OCI-LY3 (cell line): ENCODE data around the gene MDM1.

ENCODE experiments used
- H2AFZ ChIP-seq: fragments of 200-600, 300-600 bp; shearing (Covaris generic); 2 replicates; pipeline ENCODE4 v1.6.0; 2014; ENCODE audit warnings: antibody characterized with exemption, low read depth, low read length
- H3K27ac ChIP-seq: fragments of 200-600, 300-600 bp; sonication (generic); 2 replicates; pipeline ENCODE4 v1.5.1; 2014; ENCODE audit warnings: mild to moderate bottlenecking, low read length, moderate library complexity, mixed read lengths
- H3K27me3 ChIP-seq: fragments of 200-600, 300-600 bp; sonication (generic); 2 replicates; pipeline ENCODE4 v1.6.1; 2014; ENCODE audit warnings: low read depth, low read length, mixed read lengths
- H3K36me3 ChIP-seq: fragments of 200-600, 300-600 bp; sonication (generic); replicated peaks from 2 replicates; pipeline ENCODE3; 2014; ENCODE audit warnings: low read depth, low read length, mixed read lengths
- H3K4me1 ChIP-seq: fragments of 300-600, 200-600 bp; sonication (generic); 2 replicates; pipeline ENCODE4 v1.6.1; 2014; ENCODE audit warnings: low read length, mixed read lengths
- H3K4me2 ChIP-seq: fragments of 200-600, 300-600 bp; sonication (generic); 2 replicates; pipeline ENCODE4 v1.6.1; 2014; ENCODE audit warnings: low read length, mixed read lengths
- H3K4me3 ChIP-seq: fragments of 300-600, 200-600 bp; sonication (generic); 2 replicates; pipeline ENCODE4 v1.5.1; 2014; ENCODE audit warnings: antibody characterized with exemption, mild to moderate bottlenecking, low read length, moderate library complexity
- H3K79me2 ChIP-seq: fragments of 300-600, 200-600 bp; shearing (Covaris generic); 2 replicates; pipeline ENCODE4 v1.6.1; 2014; ENCODE audit warnings: mild to moderate bottlenecking, low read length, mixed read lengths
- H3K9ac ChIP-seq: fragments of 300-600, 200-600 bp; shearing (Covaris generic); 2 replicates; pipeline ENCODE4 v1.6.0; 2014; ENCODE audit warnings: mild to moderate bottlenecking, low read length, moderate library complexity
- H3K9me3 ChIP-seq: fragments of 200-600, 300-600 bp; shearing (Covaris generic); 2 replicates; pipeline ENCODE4 v1.6.1; 2014; ENCODE audit warnings: low read length, mixed read lengths; ENCODE audit not compliant: insufficient read depth
- H4K20me1 ChIP-seq: fragments of 200-600, 300-600 bp; sonication (generic); 2 replicates; pipeline ENCODE4 v1.6.1; 2016; ENCODE audit warnings: low read length, mixed read lengths; ENCODE audit not compliant: insufficient read depth
- EZH2phosphoT487 ChIP-seq: fragments of 200-600 bp; shearing (Covaris generic); IDR thresholded peaks from 2 replicates; pipeline ENCODE4 v1.6.1; 2018; ENCODE audit warnings: antibody characterized with exemption, mixed run types, low read depth
- TF ChIP-seq, protein P1 (sequence below): fragments of 200-600, 300-600 bp; sonication (generic); IDR thresholded peaks from 2 replicates; pipeline ENCODE4 v1.5.1; 2014; ENCODE audit warnings: antibody characterized with exemption, low read length, low read depth

The MDM1 gene, protein sequence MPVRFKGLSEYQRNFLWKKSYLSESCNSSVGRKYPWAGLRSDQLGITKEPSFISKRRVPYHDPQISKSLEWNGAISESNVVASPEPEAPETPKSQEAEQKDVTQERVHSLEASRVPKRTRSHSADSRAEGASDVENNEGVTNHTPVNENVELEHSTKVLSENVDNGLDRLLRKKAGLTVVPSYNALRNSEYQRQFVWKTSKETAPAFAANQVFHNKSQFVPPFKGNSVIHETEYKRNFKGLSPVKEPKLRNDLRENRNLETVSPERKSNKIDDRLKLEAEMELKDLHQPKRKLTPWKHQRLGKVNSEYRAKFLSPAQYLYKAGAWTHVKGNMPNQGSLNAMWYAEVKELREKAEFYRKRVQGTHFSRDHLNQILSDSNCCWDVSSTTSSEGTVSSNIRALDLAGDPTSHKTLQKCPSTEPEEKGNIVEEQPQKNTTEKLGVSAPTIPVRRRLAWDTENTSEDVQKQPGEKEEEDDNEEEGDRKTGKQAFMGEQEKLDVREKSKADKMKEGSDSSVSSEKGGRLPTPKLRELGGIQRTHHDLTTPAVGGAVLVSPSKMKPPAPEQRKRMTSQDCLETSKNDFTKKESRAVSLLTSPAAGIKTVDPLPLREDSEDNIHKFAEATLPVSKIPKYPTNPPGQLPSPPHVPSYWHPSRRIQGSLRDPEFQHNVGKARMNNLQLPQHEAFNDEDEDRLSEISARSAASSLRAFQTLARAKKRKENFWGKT

DNA sequence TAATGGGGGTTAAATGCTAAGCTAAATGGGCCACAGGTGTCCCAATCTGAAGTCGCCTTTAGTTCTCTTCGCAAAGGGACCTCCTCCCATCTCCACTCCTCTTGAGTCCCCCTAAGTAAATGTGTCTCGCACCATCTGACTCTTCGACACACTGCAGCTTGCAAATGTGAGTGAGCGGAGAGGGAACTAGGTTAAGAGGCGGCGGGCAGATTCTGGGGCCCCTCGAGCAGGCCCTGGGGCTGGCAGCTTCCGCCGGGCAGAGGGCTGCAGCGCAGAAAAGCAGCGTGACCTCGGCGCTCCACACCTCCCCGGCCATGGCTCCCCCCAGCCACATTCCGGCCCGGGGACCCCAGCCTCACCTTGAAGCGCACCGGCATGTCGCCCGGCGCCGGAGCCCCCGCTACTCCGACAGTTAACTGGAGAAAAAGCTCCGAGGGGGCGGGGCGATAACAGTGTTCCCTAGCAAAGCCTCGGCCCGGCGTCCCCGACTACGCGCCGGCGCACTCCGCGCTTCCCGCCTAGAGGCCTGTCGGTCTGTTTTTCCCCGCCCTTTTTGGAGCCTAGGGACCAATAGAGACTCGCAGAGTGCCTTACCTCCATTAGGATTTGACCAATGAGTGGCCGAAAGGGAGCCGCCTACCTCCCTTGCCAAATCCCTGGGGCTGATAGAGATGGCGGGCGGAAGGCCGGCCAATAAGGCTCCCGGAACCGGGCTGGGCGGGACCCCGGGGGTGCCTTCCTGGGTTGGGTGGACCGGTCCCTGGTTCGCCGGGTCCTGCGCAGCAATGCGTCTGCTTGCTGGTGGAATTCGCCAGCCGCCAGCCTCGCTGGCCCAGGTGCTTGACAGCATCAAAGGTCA is at the start of gene MDM1:
Gene MDM1 (minus strand): TSS at position 494 of the 859 bp plus-strand sequence. CDS start 117 bp downstream, at position 377.
- no peak for TF ChIP-seq EZH2phosphoT487
- TF ChIP-seq, protein P1, sequence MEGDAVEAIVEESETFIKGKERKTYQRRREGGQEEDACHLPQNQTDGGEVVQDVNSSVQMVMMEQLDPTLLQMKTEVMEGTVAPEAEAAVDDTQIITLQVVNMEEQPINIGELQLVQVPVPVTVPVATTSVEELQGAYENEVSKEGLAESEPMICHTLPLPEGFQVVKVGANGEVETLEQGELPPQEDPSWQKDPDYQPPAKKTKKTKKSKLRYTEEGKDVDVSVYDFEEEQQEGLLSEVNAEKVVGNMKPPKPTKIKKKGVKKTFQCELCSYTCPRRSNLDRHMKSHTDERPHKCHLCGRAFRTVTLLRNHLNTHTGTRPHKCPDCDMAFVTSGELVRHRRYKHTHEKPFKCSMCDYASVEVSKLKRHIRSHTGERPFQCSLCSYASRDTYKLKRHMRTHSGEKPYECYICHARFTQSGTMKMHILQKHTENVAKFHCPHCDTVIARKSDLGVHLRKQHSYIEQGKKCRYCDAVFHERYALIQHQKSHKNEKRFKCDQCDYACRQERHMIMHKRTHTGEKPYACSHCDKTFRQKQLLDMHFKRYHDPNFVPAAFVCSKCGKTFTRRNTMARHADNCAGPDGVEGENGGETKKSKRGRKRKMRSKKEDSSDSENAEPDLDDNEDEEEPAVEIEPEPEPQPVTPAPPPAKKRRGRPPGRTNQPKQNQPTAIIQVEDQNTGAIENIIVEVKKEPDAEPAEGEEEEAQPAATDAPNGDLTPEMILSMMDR: no peak
- Histone ChIP-seq H3K4me2 (peak within 1 kb of the TSS; percentile 95), H4K20me1 (no peaks in the 10 kb centered on the region), H3K4me1 (peaks cover 8% of the 10 kb centered on the region; the same call in 1 of the 2 replicates), H3K9me3 (no peaks in the 10 kb centered on the region), H3K9ac (peak within 1 kb of the TSS; percentile 76), H3K27me3 (peaks cover 12% of the 10 kb centered on the region; the same call in 1 of the 2 replicates), H2AFZ (peak within 1 kb of the TSS; percentile 100), H3K36me3 (peaks cover 3% of the 10 kb centered on the region), H3K79me2 (peaks cover 3% of the 10 kb centered on the region; the same call in 1 of the 2 replicates), H3K4me3 (peak within 1 kb of the TSS; percentile 92), H3K27ac (no peak within 1 kb of the TSS)

- no peak for TF ChIP-seq EZH2phosphoT487
- TF ChIP-seq, protein P1: no peak
- Histone ChIP-seq H3K79me2 (no peaks in the 10 kb centered on the region), H3K36me3 (no peaks in the 10 kb centered on the region), H3K27me3 (peaks cover 15% of the 10 kb centered on the region), H2AFZ (no peak overlapping the region), H3K4me1 (no peaks in the 10 kb centered on the region), H4K20me1 (no peaks in the 10 kb centered on the region), H3K9me3 (no peaks in the 10 kb centered on the region), H3K9ac (no peak overlapping the region), H3K27ac (no peak overlapping the region), H3K4me3 (no peak overlapping the region), H3K4me2 (no peak overlapping the region)
Observed at GRCh38 chr12:68381476-68382219, 49.5 kb upstream of the MDM1 start.

GRCh38 chr12:68378872-68379606 is 46.9 kb upstream of the MDM1 start:
- Histone ChIP-seq H3K27me3 (peaks cover 5% of the 10 kb centered on the region; the same call in 1 of the 2 replicates), H3K79me2 (no peaks in the 10 kb centered on the region), H2AFZ (no peak overlapping the region), H3K4me2 (no peak overlapping the region), H3K4me3 (no peak overlapping the region), H3K36me3 (no peaks in the 10 kb centered on the region), H3K9me3 (no peaks in the 10 kb centered on the region), H3K9ac (no peak overlapping the region), H3K4me1 (peaks cover 3% of the 10 kb centered on the region; the same call in 1 of the 2 replicates), H4K20me1 (no peaks in the 10 kb centered on the region), H3K27ac (no peak overlapping the region)
- TF ChIP-seq, protein P1: no peak
- TF ChIP-seq EZH2phosphoT487: no peak
